MCF 10A (cell line): Measurements from ENCODE around the gene STAC. TPM values are rescaled to one million over a fixed set of nuclear protein-coding genes. Genes with fewer than 3 reads are reported as not detected.

Experiments used
- BruUV-seq: library from RNA; stranded (reverse); fragments of 400-500 nt; replicated peaks from 2 replicates; lab custom pipeline; 2021; lab: Mats Ljungman, UMichigan
- CTCF ChIA-PET: fragments of 300-600 bp; sonication (Branson Sonifier 250); formaldehyde crosslinking; extraction: SDS; loops from one replicate; lab custom pipeline; 2021; ENCODE audit warnings: antibody characterized with exemption, inconsistent platforms; lab: Yijun Ruan, JAX
- POLR2A ChIA-PET: fragments of 300-600, 350-650 bp; sonication (Branson Sonifier 250); formaldehyde crosslinking; extraction: SDS; loops from one replicate; lab custom pipeline; 2020; ENCODE audit warnings: antibody characterized with exemption, inconsistent platforms; lab: Yijun Ruan, JAX
- DNase-seq: peaks from one replicate; pipeline ENCODE4 v3.0.0-alpha.2; 2018; ENCODE audit not compliant: unreplicated experiment
- H3K27ac Mint-ChIP-seq: one replicate; pipeline ENCODE4 v1.8.0; 2022; ENCODE audit warnings: mild to moderate bottlenecking, low read depth, mixed read lengths; ENCODE audit not compliant: unreplicated experiment
- H3K27me3 Mint-ChIP-seq: one replicate; pipeline ENCODE4 v1.8.0; 2022; ENCODE audit warnings: mixed read lengths; ENCODE audit not compliant: insufficient read depth, unreplicated experiment
- H3K36me3 Mint-ChIP-seq: one replicate; pipeline ENCODE4 v1.8.0; 2022; ENCODE audit warnings: mild to moderate bottlenecking, moderate library complexity, mixed read lengths; ENCODE audit not compliant: insufficient read depth, unreplicated experiment
- H3K4me1 Mint-ChIP-seq: one replicate; pipeline ENCODE4 v1.8.0; 2022; ENCODE audit warnings: mixed read lengths; ENCODE audit not compliant: insufficient read depth, unreplicated experiment
- H3K4me3 Mint-ChIP-seq: one replicate; pipeline ENCODE4 v1.8.0; 2022; ENCODE audit warnings: mild to moderate bottlenecking, moderate library complexity, mixed read lengths; ENCODE audit not compliant: unreplicated experiment
- H3K9me3 Mint-ChIP-seq: one replicate; pipeline ENCODE4 v1.8.0; 2022; ENCODE audit warnings: mixed read lengths; ENCODE audit not compliant: unreplicated experiment
- intact Hi-C: fragments of 100-400 bp; cut with micrococcal nuclease; formaldehyde crosslinking; loops from 2 replicates; pipeline ENCODE4 v1.14.1; 2022
- total RNA-seq: library from RNA; stranded (reverse); gene quantifications from 2 replicates; pipeline ENCODE4 v1.2.3, GENCODE V29; 2022
- TF ChIP-seq, protein P1 (sequence below): fragments of 200-600 bp; IDR thresholded peaks from one replicate; pipeline ENCODE4 v1.8.0; 2022; ENCODE audit warnings: antibody characterized with exemption, mild to moderate bottlenecking; ENCODE audit not compliant: unreplicated experiment

Gene STAC
- total RNA-seq, 1 experiment from 2014 or later: 1.1 TPM

GRCh38 chr3:36525115-36525801, 145.0 kb downstream of the STAC start:
- no TSS peak for BruUV-seq
- CTCF ChIA-PET: interaction anchor here (0.7 kb wide), 1 partner anchor 560 kb away, joined by 3 read pairs; no protein-coding TSS in a partner anchor
- Mint-ChIP-seq H3K27ac (no peak overlapping the region), H3K4me1 (peaks cover 5% of the 10 kb centered on the region), H3K27me3 (no peaks in the 10 kb centered on the region), H3K36me3 (no peaks in the 10 kb centered on the region), H3K4me3 (no peak overlapping the region), H3K9me3 (no peaks in the 10 kb centered on the region)
- DNase-seq: peak; percentile 49
- TF ChIP-seq, protein P1, sequence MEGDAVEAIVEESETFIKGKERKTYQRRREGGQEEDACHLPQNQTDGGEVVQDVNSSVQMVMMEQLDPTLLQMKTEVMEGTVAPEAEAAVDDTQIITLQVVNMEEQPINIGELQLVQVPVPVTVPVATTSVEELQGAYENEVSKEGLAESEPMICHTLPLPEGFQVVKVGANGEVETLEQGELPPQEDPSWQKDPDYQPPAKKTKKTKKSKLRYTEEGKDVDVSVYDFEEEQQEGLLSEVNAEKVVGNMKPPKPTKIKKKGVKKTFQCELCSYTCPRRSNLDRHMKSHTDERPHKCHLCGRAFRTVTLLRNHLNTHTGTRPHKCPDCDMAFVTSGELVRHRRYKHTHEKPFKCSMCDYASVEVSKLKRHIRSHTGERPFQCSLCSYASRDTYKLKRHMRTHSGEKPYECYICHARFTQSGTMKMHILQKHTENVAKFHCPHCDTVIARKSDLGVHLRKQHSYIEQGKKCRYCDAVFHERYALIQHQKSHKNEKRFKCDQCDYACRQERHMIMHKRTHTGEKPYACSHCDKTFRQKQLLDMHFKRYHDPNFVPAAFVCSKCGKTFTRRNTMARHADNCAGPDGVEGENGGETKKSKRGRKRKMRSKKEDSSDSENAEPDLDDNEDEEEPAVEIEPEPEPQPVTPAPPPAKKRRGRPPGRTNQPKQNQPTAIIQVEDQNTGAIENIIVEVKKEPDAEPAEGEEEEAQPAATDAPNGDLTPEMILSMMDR: no peak
- intact Hi-C loops: no loop called here
- POLR2A ChIA-PET: no interaction called here

DNA sequence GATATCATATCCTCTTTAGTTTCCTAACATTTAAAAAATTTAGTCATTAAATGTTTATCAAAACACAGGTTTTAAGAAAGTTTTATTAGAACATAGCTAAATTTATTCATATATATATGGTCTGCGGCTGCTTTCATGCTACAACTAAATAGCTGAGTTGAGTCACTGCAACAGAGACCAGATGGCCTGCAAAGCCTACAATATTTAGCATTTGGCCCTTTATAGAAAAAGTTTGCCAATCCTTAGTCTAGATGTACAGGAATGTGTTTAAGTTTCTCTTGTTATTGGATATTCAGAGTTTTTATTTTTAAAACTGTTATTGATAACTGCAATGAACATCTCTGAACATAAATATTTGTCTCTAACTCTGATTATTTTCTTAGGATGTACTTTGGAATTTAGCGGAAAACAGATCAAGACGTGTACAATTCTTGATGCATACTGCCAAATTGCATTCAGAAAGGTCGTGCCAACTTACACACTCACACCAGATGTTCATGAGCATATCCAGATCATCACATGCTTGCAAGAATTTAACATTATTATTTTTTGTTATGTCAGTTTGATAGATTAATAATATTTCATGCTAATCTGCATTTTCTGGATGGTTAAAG, 157.9 kb downstream of the STAC start:
- intact Hi-C loops: no loop called here
- H3K27ac Mint-ChIP-seq: no peak overlapping the region
- no peaks in the 10 kb centered on the region for H3K36me3 Mint-ChIP-seq
- no peaks in the 10 kb centered on the region for H3K4me1 Mint-ChIP-seq
- TF ChIP-seq, protein P1: no peak
- no peaks in the 10 kb centered on the region for H3K27me3 Mint-ChIP-seq
- no TSS peak for BruUV-seq
- H3K4me3 Mint-ChIP-seq: no peak overlapping the region
- CTCF ChIA-PET: no interaction called here
- POLR2A ChIA-PET: no interaction called here
- no peaks in the 10 kb centered on the region for H3K9me3 Mint-ChIP-seq
- no peak for DNase-seq

DNA sequence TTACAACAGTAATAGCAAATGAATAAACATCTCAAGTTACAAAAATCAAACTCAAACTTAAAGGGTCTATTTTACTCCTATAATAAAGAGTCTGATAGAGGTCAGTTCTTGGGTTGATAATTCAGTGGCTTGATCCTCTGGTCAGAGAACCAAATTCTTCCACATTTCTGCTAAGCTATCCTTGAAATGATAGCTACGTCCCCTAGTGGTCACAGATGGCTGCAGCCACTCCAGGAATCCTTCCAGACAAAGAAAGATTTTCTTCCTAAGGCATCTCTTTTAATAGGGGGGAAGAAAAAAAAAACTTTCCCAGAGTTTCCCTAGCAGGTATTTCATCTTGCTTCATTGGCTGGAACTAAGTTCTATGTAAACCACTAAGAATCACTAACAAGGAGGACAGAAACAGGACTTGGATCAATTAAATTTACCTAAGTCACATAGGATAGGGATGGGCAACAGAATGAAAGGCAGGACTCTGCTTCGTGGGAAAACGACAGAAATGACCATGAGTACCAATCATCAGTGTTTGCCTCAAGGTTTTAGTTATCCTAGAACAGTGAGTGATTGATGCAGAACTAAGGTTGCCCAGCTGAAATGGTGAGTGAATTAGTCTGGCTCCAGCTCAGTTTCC, 160.7 kb downstream of the STAC start:
- intact Hi-C loops: loop anchor here (1.0 to 5.0 kb wide), 5 partner anchors 133 to 574 kb away; no protein-coding TSS in a partner anchor
- Mint-ChIP-seq H3K4me3 (no peak overlapping the region), H3K9me3 (no peaks in the 10 kb centered on the region), H3K4me1 (no peaks in the 10 kb centered on the region), H3K27ac (no peak overlapping the region), H3K36me3 (no peaks in the 10 kb centered on the region), H3K27me3 (no peaks in the 10 kb centered on the region)
- DNase-seq: peak; percentile 50
- BruUV-seq: no TSS peak
- ChIA-PET CTCF (interaction anchor here (0.7 to 2.4 kb wide), 16 partner anchors 18 to 1228 kb away, joined by 3 to 11 read pairs (median 4); no protein-coding TSS in a partner anchor), POLR2A (interaction anchor here (0.7 kb wide), 1 partner anchor 224 kb away, joined by 3 read pairs; no protein-coding TSS in a partner anchor)
- TF ChIP-seq, protein P1: peak; percentile 91

- CTCF ChIA-PET: interaction anchor here (0.5 to 2.4 kb wide), 7 partner anchors 291 to 634 kb away, joined by 3 to 11 read pairs (median 3); no protein-coding TSS in a partner anchor
- no TSS peak for BruUV-seq
- POLR2A ChIA-PET: no interaction called here
Measured at GRCh38 chr3:36542186-36542585, 161.9 kb downstream of the STAC start.

More at GRCh38 chr3:36542186-36542585, 161.9 kb downstream of the STAC start:
- H3K27me3 Mint-ChIP-seq: no peaks in the 10 kb centered on the region
- TF ChIP-seq, protein P1: no peak
- H3K36me3 Mint-ChIP-seq: no peaks in the 10 kb centered on the region
- DNase-seq: no peak
- H3K9me3 Mint-ChIP-seq: no peaks in the 10 kb centered on the region
- intact Hi-C loops: loop anchor here (5.0 kb wide), 1 partner anchor 280 kb away; no protein-coding TSS in a partner anchor
- H3K4me1 Mint-ChIP-seq: no peaks in the 10 kb centered on the region
- H3K27ac Mint-ChIP-seq: no peak overlapping the region
- no peak overlapping the region for H3K4me3 Mint-ChIP-seq
